Measurements from ENCODE around the gene ANKRD33.

Gene ANKRD33

GRCh38 chr12:51844854-51845253 is 43.0 kb upstream of the ANKRD33 start:
- Histone ChIP-seq H3K9me3 (no peaks in the 10 kb centered on the region), H3K4me1 (peaks cover 0 to 26% (median 23%) of the 10 kb centered on the region in 4 donors), H3K36me3 (no peaks in the 10 kb centered on the region), H3K27ac (no peak overlapping the region), H3K27me3 (peaks cover 0 to 95% of the 10 kb centered on the region in 2 donors), H3K4me3 (no peak overlapping the region)
- no peak for TF ChIP-seq CTCF (IDR thresholded peaks at IDR 0.05)
- no peak for DNase-seq
- intact Hi-C loops (cut with DNase I; ENCODE audit: low total_unique reads): no loop called here

GRCh38 chr12:51845482-51845881 is 42.4 kb upstream of the ANKRD33 start:
- DNase-seq: no peak
- no peaks in the 10 kb centered on the region for H3K36me3 ChIP-seq
- no peak for TF ChIP-seq CTCF (IDR thresholded peaks at IDR 0.05)
- no peak overlapping the region for H3K4me3 ChIP-seq
- peaks cover 0 to 89% of the 10 kb centered on the region in 2 donors for H3K27me3 ChIP-seq
- intact Hi-C loops (cut with DNase I; ENCODE audit: low total_unique reads): no loop called here
- no peaks in the 10 kb centered on the region for H3K9me3 ChIP-seq
- peaks cover 0 to 26% (median 23%) of the 10 kb centered on the region in 4 donors for H3K4me1 ChIP-seq
- no peak overlapping the region for H3K27ac ChIP-seq

GRCh38 chr12:51846271-51846691 is 41.6 kb upstream of the ANKRD33 start:
- Histone ChIP-seq H3K36me3 (no peaks in the 10 kb centered on the region), H3K27me3 (peaks cover 0 to 81% of the 10 kb centered on the region in 2 donors), H3K27ac (no peak overlapping the region), H3K4me1 (peaks cover 0 to 26% (median 23%) of the 10 kb centered on the region in 4 donors), H3K4me3 (peak overlapping the region in 1 of 2 donors; percentile 61), H3K9me3 (no peaks in the 10 kb centered on the region)
- intact Hi-C loops (cut with DNase I; ENCODE audit: low total_unique reads): no loop called here
- no peak for DNase-seq
- TF ChIP-seq CTCF (IDR thresholded peaks at IDR 0.05): no peak

DNA sequence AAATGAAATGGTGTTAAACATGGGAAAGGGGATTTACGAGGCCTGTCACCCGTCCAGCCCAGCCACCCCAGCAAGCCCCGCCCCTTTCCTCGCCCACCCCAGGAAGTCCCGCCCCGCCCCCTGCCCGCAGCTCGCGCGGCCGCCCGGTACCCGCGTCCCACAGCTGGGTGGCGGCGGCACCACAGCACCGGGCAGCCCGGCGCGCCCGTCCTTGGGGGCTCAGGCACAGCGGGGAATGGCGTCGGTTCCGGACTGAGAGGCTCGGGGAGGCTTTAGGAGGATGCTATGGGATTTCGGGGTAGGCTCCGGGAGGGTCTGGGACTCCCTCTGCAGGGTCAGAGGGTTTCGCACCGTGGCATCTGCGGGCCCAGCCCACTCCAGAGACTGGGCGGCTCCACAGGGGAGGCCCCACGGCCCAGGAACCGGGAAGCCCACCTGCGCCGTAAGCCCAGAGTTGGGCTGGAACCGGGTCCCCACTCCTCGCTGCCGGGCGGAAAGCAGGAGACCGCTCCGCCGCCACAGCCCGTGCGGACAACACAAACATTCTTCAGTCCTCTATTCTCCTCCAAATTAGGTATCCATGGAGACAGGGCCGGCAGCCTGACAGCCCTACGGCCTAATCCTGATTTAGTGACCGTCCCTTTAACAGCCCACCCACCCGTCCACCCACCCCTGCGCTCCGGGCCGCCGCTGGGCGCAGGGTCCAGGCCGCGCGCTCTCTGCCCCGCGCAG is 40.8 kb upstream of the ANKRD33 start:
- Histone ChIP-seq H3K27me3 (peaks cover 0 to 79% of the 10 kb centered on the region in 2 donors), H3K36me3 (no peaks in the 10 kb centered on the region), H3K27ac (no peak overlapping the region), H3K4me3 (peak overlapping the region; percentile 43 to 61), H3K4me1 (peaks cover 0 to 26% (median 23%) of the 10 kb centered on the region in 4 donors), H3K9me3 (no peaks in the 10 kb centered on the region)
- intact Hi-C loops (cut with DNase I; ENCODE audit: low total_unique reads): no loop called here
- no peak for TF ChIP-seq CTCF (IDR thresholded peaks at IDR 0.05)
- DNase-seq: no peak

GRCh38 chr12:51847643-51848325 is 40.1 kb upstream of the ANKRD33 start:
- H3K4me1 ChIP-seq: peaks cover 0 to 26% (median 23%) of the 10 kb centered on the region in 4 donors
- no peaks in the 10 kb centered on the region for H3K9me3 ChIP-seq
- no peak overlapping the region for H3K27ac ChIP-seq
- no peaks in the 10 kb centered on the region for H3K36me3 ChIP-seq
- H3K4me3 ChIP-seq: peak overlapping the region; percentile 43 to 61
- intact Hi-C loops (cut with DNase I; ENCODE audit: low total_unique reads): no loop called here
- DNase-seq: no peak
- TF ChIP-seq CTCF (IDR thresholded peaks at IDR 0.05): no peak
- peaks cover 0 to 74% of the 10 kb centered on the region in 2 donors for H3K27me3 ChIP-seq

All from tibial artery (tissue), 4 donors.